HEK293 (cell line): ENCODE results near the gene FRMD4A.
"Not testable (repeated sequence)": the region's sequence is repeated elsewhere in the genome, so short reads cannot be mapped to it uniquely, and the experiment has no call there.

Source experiments
- ATF2 ChIP-seq: fragments of 450-650 bp; formaldehyde crosslinking; IDR thresholded peaks from 2 replicates; pipeline ENCODE4 v1.5.1; 2016; ENCODE audit warnings: missing biosample characterization, missing genetic modification characterization, low read depth
- BCL11A ChIP-seq: fragments of 450-650 bp; formaldehyde crosslinking; IDR thresholded peaks from 2 replicates; pipeline ENCODE4 v1.5.1; 2016; ENCODE audit warnings: low read depth, missing biosample characterization, missing genetic modification characterization
- CTCF ChIP-seq: fragments of 450-650 bp; formaldehyde crosslinking; IDR thresholded peaks from 2 replicates; pipeline ENCODE4 v1.5.1; 2016; ENCODE audit warnings: missing biosample characterization, missing genetic modification characterization
- ZBTB21 ChIP-seq: fragments of 450-650 bp; formaldehyde crosslinking; IDR thresholded peaks from 2 replicates; pipeline ENCODE4 v1.5.1; 2017; ENCODE audit warnings: missing biosample characterization, missing genetic modification characterization
- ZNF2 ChIP-seq: fragments of 450-650 bp; formaldehyde crosslinking; IDR thresholded peaks from 2 replicates; pipeline ENCODE4 v1.5.1; 2016; ENCODE audit warnings: missing biosample characterization, missing genetic modification characterization
- ZNF530 ChIP-seq: fragments of 450-650 bp; formaldehyde crosslinking; IDR thresholded peaks from 2 replicates; pipeline ENCODE4 v1.5.1; 2016; ENCODE audit warnings: low read depth, missing biosample characterization, missing genetic modification characterization
- ZNF561 ChIP-seq: fragments of 450-650 bp; IDR thresholded peaks from 2 replicates; pipeline ENCODE4 v1.5.1; 2018; ENCODE audit warnings: missing biosample characterization, missing genetic modification characterization, borderline replicate concordance
- ZNF580 ChIP-seq: fragments of 450-650 bp; formaldehyde crosslinking; IDR thresholded peaks from 2 replicates; pipeline ENCODE4 v1.5.1; 2016; ENCODE audit warnings: missing biosample characterization, missing genetic modification characterization

- TF ChIP-seq CTCF (tag by site-specific recombination); ZBTB21 (tag by site-specific recombination); ATF2 (tag by site-specific recombination); ZNF530 (tag by site-specific recombination); ZNF580 (tag by site-specific recombination); ZNF2 (tag by site-specific recombination); ZNF561; BCL11A (tag by site-specific recombination): not testable (repeated sequence)
These were observed 376.5 kb downstream of the FRMD4A start for GRCh38 chr10:13954195-13954594.
